Ishikawa (cell line): ENCODE results near the gene NCKIPSD.

Experiments used
- CEBPB ChIP-seq: IDR thresholded peaks from 2 replicates; pipeline ENCODE4 v1.6.1; 2012
- CREB1 ChIP-seq: IDR thresholded peaks from 2 replicates; pipeline ENCODE4 v1.6.1; 2012; ENCODE audit warnings: low read depth
- EGR1 ChIP-seq: IDR thresholded peaks from 2 replicates; pipeline ENCODE4 v1.6.1; 2012
- EP300 ChIP-seq: IDR thresholded peaks from 2 replicates; pipeline ENCODE4 v1.6.1; 2012; ENCODE audit warnings: borderline replicate concordance
- FOXM1 ChIP-seq: IDR thresholded peaks from 2 replicates; pipeline ENCODE4 v1.6.1; 2012; ENCODE audit warnings: low read depth, borderline replicate concordance
- NFIC ChIP-seq: IDR thresholded peaks from 2 replicates; pipeline ENCODE4 v1.6.1; 2012
- RAD21 ChIP-seq: IDR thresholded peaks from 2 replicates; pipeline ENCODE4 v1.6.1; 2012; ENCODE audit warnings: low read depth
- TAF1 ChIP-seq: IDR thresholded peaks from 2 replicates; pipeline ENCODE4 v1.6.1; 2012; ENCODE audit warnings: low read depth, mild to moderate bottlenecking
- TCF12 ChIP-seq: IDR thresholded peaks from 2 replicates; pipeline ENCODE4 v1.6.1; 2012; ENCODE audit warnings: low read depth
- TEAD4 ChIP-seq: IDR thresholded peaks from 2 replicates; pipeline ENCODE4 v1.6.1; 2012
- YY1 ChIP-seq: IDR thresholded peaks from 2 replicates; pipeline ENCODE4 v1.6.1; 2012; ENCODE audit warnings: low read depth
- ZBTB7A ChIP-seq: IDR thresholded peaks from 2 replicates; pipeline ENCODE4 v1.6.1; 2012; ENCODE audit warnings: low read depth
- TF ChIP-seq, protein P1 (sequence below): IDR thresholded peaks from 2 replicates; pipeline ENCODE4 v1.6.1; 2012
- TF ChIP-seq, protein P2 (sequence below): IDR thresholded peaks from 2 replicates; pipeline ENCODE4 v1.6.1; 2012
- TF ChIP-seq, protein P3 (sequence below): IDR thresholded peaks from 2 replicates; pipeline ENCODE4 v1.6.1; 2012; ENCODE audit warnings: low read depth, mild to moderate bottlenecking

NCKIPSD gene

DNA sequence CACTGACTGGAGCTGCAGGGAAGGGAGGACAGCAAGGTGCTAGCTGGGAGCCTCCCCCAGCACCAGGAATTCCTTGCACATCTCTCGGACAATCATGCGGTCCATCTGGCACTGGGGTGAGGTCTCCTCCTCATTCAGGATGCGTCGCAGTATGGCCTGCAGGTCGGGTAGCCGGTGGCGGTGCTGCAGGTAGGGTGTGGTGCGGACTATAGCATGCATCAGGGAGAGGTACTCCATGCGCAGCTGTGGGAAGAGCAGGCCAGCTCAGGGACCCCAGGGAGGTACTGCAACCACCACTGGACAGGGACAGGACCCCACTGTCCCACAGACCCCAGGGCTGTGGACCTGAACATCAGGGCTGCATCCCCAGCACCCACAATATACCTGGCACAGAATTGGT, 11.2 kb downstream of the NCKIPSD start:
- no peak for TF ChIP-seq TCF12
- TF ChIP-seq RAD21 = no peak

DNA sequence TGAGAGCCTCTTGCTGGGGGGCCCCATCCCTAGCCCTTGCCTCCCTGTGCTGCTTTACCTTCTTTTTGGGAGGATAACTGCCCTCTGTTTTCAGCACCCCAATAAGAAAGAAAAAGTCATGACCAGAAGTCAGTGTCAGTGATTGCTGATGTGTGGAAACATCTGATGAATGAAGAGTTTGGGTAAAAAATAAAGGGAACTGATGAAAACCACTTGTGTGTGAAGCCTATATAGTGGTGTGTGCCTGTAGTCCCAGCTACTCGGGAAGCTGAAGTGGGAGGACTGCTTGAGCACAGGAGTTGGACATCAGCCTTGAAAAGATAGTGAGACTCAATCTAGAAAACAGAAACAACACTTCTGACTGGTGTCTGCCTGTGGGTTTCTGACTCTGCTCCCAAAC, 13.2 kb downstream of the NCKIPSD start:
- TF ChIP-seq YY1 (no peak), FOXM1 (no peak), EP300 (no peak), ZBTB7A (no peak), TEAD4 (no peak), TCF12 (no peak), EGR1 (no peak), CEBPB (no peak), RAD21 (no peak), NFIC (no peak), TAF1 (no peak)
- TF ChIP-seq, protein P1, sequence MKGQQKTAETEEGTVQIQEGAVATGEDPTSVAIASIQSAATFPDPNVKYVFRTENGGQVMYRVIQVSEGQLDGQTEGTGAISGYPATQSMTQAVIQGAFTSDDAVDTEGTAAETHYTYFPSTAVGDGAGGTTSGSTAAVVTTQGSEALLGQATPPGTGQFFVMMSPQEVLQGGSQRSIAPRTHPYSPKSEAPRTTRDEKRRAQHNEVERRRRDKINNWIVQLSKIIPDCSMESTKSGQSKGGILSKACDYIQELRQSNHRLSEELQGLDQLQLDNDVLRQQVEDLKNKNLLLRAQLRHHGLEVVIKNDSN = no peak
- TF ChIP-seq, protein P2, sequence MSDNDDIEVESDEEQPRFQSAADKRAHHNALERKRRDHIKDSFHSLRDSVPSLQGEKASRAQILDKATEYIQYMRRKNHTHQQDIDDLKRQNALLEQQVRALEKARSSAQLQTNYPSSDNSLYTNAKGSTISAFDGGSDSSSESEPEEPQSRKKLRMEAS = no peak
- TF ChIP-seq, protein P3, sequence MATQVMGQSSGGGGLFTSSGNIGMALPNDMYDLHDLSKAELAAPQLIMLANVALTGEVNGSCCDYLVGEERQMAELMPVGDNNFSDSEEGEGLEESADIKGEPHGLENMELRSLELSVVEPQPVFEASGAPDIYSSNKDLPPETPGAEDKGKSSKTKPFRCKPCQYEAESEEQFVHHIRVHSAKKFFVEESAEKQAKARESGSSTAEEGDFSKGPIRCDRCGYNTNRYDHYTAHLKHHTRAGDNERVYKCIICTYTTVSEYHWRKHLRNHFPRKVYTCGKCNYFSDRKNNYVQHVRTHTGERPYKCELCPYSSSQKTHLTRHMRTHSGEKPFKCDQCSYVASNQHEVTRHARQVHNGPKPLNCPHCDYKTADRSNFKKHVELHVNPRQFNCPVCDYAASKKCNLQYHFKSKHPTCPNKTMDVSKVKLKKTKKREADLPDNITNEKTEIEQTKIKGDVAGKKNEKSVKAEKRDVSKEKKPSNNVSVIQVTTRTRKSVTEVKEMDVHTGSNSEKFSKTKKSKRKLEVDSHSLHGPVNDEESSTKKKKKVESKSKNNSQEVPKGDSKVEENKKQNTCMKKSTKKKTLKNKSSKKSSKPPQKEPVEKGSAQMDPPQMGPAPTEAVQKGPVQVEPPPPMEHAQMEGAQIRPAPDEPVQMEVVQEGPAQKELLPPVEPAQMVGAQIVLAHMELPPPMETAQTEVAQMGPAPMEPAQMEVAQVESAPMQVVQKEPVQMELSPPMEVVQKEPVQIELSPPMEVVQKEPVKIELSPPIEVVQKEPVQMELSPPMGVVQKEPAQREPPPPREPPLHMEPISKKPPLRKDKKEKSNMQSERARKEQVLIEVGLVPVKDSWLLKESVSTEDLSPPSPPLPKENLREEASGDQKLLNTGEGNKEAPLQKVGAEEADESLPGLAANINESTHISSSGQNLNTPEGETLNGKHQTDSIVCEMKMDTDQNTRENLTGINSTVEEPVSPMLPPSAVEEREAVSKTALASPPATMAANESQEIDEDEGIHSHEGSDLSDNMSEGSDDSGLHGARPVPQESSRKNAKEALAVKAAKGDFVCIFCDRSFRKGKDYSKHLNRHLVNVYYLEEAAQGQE = no peak

DNA sequence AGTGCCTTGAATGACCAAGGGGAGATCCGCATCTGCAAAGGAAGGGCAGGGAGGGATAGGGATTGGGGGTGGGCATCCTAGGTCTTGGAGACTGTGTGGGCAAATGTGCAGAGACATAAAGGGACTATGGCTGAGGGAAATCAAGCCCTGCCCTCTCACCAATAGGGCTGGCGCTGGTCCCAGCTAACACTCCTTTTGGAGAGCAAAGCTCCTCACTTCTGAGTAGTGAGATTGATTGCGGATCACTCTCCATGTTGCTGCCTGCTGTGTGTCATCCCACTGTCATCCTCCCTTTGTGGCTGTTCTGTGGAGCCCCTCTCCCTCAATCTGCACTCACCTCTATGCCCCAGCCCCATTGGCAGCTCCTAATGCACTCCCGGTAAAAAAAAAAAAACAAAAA, 20.8 kb downstream of the NCKIPSD start:
- no peak for TF ChIP-seq TEAD4
- TF ChIP-seq CREB1 = no peak
- no peak for TF ChIP-seq TAF1
- TF ChIP-seq RAD21 = no peak
- no peak for TF ChIP-seq EP300
- TF ChIP-seq, protein P2 = no peak
- TF ChIP-seq YY1 = no peak
- no peak for TF ChIP-seq ZBTB7A
- TF ChIP-seq, protein P3 = no peak
- TF ChIP-seq, protein P1 = no peak
- TF ChIP-seq EGR1 = no peak
- TF ChIP-seq TCF12 = no peak
- no peak for TF ChIP-seq CEBPB
- TF ChIP-seq FOXM1 = no peak
- TF ChIP-seq NFIC = no peak

DNA sequence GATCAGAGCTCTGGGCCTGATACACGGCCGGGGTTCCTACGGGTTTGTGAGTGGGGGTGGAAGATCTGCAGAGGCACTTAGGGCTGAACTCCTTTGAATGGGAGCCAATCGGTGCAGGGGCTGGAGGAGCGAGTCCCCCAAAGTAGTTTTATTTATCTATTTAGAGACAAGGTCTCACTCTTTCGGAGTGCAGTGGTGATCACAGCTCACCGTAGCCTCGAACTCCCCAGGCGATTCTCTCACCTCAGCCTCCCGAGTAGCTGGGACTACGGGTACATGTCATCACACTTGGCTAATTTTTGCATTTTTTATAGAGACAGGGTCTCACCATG, 21.4 kb downstream of the NCKIPSD start:
- no peak for TF ChIP-seq TCF12
- TF ChIP-seq NFIC = no peak
- TF ChIP-seq RAD21 = no peak
- TF ChIP-seq CREB1 = no peak
- TF ChIP-seq, protein P3 = no peak
- no peak for TF ChIP-seq FOXM1
- TF ChIP-seq CEBPB = no peak
- TF ChIP-seq YY1 = no peak
- TF ChIP-seq, protein P2 = no peak
- TF ChIP-seq EGR1 = no peak
- TF ChIP-seq TAF1 = no peak
- TF ChIP-seq TEAD4 = no peak

DNA sequence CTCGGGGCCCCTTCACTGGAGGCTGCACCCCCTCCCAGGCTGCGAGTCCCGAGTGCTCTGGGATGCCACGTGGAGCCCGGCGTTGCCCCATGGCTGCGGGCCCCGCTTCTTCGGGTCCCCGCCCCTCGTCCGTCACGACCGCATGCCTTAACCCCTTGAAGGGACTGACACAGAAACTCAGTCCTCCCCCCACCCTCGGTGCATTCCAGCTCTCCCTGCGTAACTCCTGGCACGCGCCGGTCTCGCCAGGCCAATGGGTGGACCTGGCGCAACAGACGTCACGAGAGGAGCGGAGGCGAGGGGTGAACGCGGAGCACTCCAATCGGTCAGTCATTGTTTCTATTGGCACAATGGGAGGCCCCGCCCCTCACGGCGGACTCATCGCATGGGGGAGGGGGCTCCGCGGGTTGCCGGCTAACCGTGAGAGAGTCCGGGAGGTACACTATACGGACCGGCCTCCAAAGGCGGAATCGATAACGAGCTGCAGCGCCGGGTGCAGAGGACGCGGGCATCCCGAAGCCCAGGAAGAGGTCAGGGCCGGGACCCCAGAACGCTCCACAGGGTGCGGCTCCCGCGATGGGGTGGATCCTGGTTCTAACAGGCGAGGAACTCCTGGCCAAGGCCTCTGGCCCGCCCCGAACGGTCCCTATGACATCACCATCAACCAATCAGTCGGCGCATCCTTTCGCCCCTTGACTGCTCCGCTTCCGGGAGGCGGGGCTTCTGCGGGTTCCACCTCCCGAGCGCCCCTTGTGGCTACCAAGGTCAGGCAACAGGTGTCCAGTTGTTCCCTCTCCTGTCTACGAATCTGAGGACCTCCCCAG, 22.0 kb downstream of the NCKIPSD start:
- TF ChIP-seq, protein P3 = no peak; the same call in none of the 2 replicates
- peak; percentile 53 for TF ChIP-seq NFIC
- TF ChIP-seq TAF1 = peak; percentile 47
- peak; percentile 56; the same call in 1 of the 2 replicates for TF ChIP-seq YY1
- TF ChIP-seq CREB1 = peak; percentile 70
- TF ChIP-seq TCF12 = peak; percentile 58
- 0 out of 2 replicates have a peak, but pooled peaks have one; percentile 63 for TF ChIP-seq ZBTB7A
- no peak for TF ChIP-seq EP300
- no peak for TF ChIP-seq EGR1
- peak; percentile 97 for TF ChIP-seq TEAD4
- TF ChIP-seq, protein P2 = peak; percentile 99
- TF ChIP-seq, protein P1 = peak; percentile 69
- TF ChIP-seq RAD21 = peak; percentile 7; the same call in 1 of the 2 replicates
- no peak for TF ChIP-seq FOXM1
